Prostate gland (tissue), 2 donors: ENCODE results near the gene DOCK4. TPM values are rescaled to one million over a fixed set of nuclear protein-coding genes. Genes with fewer than 3 reads are reported as not detected.

ENCODE experiments used
- DNase-seq: peaks from one replicate; pipeline ENCODE4 v3.0.0-alpha.2; 2019; ENCODE audit warnings: low spot score
- H3K27ac ChIP-seq, 2 donors: fragments of 200-600 bp; sonication (generic); 2 replicates each; pipeline ENCODE4 v1.5.1; 2017 to 2019
- H3K27me3 ChIP-seq: fragments of 200-600 bp; sonication (generic); replicated peaks from 2 replicates; pipeline ENCODE4 v1.5.1; 2019; ENCODE audit not compliant: insufficient read depth
- H3K36me3 ChIP-seq, 2 donors: fragments of 200-600 bp; sonication (generic); 1 replicate in 1 of 2; 2 replicates in 1 of 2; pipeline versions ENCODE4 v1.5.1 to v1.8.1; 2017 to 2019
- H3K4me1 ChIP-seq: fragments of 200-600 bp; sonication (generic); replicated peaks from 2 replicates; pipeline ENCODE4 v1.5.1; 2019
- H3K4me3 ChIP-seq, 2 donors: fragments of 200-600 bp; sonication (generic); 2 replicates each; pipeline ENCODE4 v1.5.1; 2017 to 2019
- H3K9me3 ChIP-seq: fragments of 200-600 bp; sonication (generic); 2 replicates; pipeline ENCODE4 v1.5.1; 2017
- POLR2A ChIP-seq: fragments of 450-650 bp; IDR thresholded peaks from one replicate; pipeline ENCODE4 v1.6.1; 2016; ENCODE audit warnings: antibody characterized with exemption, mild to moderate bottlenecking
- POLR2AphosphoS5 ChIP-seq: sonication (generic); formaldehyde crosslinking; IDR thresholded peaks from one replicate; pipeline ENCODE4 v1.6.1; 2017; ENCODE audit warnings: antibody characterized with exemption
- WGBS: methylation state at CpG from one replicate; pipeline ENCODE4 v1.1.5; 2018; 5-methylcytosine and 5-hydroxymethylcytosine counted together
- intact Hi-C: fragments of 100-400 bp; cut with DNase I; formaldehyde crosslinking; loops from one replicate; pipeline ENCODE4 v1.14.2; 2022
- total RNA-seq, 2 donors: library from RNA; depleted of rRNA; stranded (reverse); fragments of >200 nt; gene quantifications; one replicate each; pipeline ENCODE4 v1.1.0, GENCODE V29; 2016
- TF ChIP-seq, protein P1 (sequence below), 4 experiments: fragments of 200-600 bp in 2 of 4; fragments of 450-650 bp in 2 of 4; sonication (generic) in 2 of 4; IDR thresholded peaks; 1 replicate in 3 of 4; 2 replicates in 1 of 4; pipeline ENCODE4 v1.5.1; 2016 to 2019; ENCODE audit warnings: antibody characterized with exemption in 4 of 4, mild to moderate bottlenecking in 2 of 4, moderate library complexity in 2 of 4

Gene DOCK4
- total RNA-seq, 2 donors from 2014 or later = 21.8 to 37.4 TPM

- TF ChIP-seq, protein P1, sequence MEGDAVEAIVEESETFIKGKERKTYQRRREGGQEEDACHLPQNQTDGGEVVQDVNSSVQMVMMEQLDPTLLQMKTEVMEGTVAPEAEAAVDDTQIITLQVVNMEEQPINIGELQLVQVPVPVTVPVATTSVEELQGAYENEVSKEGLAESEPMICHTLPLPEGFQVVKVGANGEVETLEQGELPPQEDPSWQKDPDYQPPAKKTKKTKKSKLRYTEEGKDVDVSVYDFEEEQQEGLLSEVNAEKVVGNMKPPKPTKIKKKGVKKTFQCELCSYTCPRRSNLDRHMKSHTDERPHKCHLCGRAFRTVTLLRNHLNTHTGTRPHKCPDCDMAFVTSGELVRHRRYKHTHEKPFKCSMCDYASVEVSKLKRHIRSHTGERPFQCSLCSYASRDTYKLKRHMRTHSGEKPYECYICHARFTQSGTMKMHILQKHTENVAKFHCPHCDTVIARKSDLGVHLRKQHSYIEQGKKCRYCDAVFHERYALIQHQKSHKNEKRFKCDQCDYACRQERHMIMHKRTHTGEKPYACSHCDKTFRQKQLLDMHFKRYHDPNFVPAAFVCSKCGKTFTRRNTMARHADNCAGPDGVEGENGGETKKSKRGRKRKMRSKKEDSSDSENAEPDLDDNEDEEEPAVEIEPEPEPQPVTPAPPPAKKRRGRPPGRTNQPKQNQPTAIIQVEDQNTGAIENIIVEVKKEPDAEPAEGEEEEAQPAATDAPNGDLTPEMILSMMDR (IDR thresholded peaks at IDR 0.05) = no peak
- no peak for TF ChIP-seq POLR2AphosphoS5
- WGBS = 91% methylated on average over 2 of the region's 2 CpGs
Measured at GRCh38 chr7:112006071-112006470, 200.1 kb downstream of the DOCK4 start.

DNA sequence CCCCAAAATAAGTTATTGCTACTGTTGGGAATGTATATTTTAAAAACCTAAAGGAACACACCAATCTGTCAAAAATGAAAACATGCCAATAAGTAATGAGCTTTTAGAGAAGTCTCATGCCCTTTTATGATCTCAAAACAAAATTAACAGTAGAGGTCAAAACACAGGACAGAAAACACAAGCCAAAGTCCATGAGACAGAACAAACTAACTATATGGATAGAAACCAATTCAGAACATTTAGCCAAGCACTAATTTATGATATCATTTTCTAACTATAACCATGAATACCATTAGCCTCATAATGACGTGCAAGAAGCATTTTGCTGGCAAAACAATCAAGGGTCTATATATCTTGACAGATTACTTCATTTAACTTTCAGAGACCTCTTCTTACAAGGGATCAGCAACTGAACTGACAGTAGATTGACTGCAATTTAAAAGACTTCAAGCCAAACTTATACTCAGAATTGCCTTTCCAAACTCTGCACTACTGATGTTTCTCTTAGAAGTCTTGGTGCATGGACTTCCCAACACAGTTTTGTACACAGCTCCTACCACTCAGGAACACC is 200.9 kb downstream of the DOCK4 start:
- no peak for DNase-seq
- H3K4me3 ChIP-seq = no peak overlapping the region
- intact Hi-C loops = no loop called here
- 30% methylated on average over 1 of the region's 1 CpG for WGBS
- H3K9me3 ChIP-seq = no peaks in the 10 kb centered on the region
- TF ChIP-seq, protein P1 (IDR thresholded peaks at IDR 0.05) = no peak
- TF ChIP-seq POLR2AphosphoS5 (no peak), POLR2A (no peak)
- H3K27me3 ChIP-seq = no peaks in the 10 kb centered on the region
- no peak overlapping the region for H3K27ac ChIP-seq
- no peaks in the 10 kb centered on the region for H3K4me1 ChIP-seq
- H3K36me3 ChIP-seq = no peaks in the 10 kb centered on the region

More at GRCh38 chr7:112006071-112006470, 200.1 kb downstream of the DOCK4 start:
- DNase-seq = no peak
- H3K9me3 ChIP-seq = no peaks in the 10 kb centered on the region
- no peak overlapping the region for H3K4me3 ChIP-seq
- no peaks in the 10 kb centered on the region for H3K4me1 ChIP-seq
- intact Hi-C loops = no loop called here
- no peaks in the 10 kb centered on the region for H3K36me3 ChIP-seq
- H3K27me3 ChIP-seq = no peaks in the 10 kb centered on the region
- no peak overlapping the region for H3K27ac ChIP-seq

- Histone ChIP-seq H3K27ac (no peak overlapping the region), H3K4me3 (no peak overlapping the region), H3K4me1 (no peaks in the 10 kb centered on the region), H3K36me3 (no peaks in the 10 kb centered on the region), H3K27me3 (no peaks in the 10 kb centered on the region), H3K9me3 (no peaks in the 10 kb centered on the region)
- intact Hi-C loops = no loop called here
- no peak for DNase-seq
- TF ChIP-seq, protein P1 (IDR thresholded peaks at IDR 0.05) = no peak
- TF ChIP-seq POLR2A = no peak
- no peak for TF ChIP-seq POLR2AphosphoS5
- WGBS = 79% methylated on average over 6 of the region's 6 CpGs
Measured at GRCh38 chr7:112001091-112001826, 204.9 kb downstream of the DOCK4 start.

DNA sequence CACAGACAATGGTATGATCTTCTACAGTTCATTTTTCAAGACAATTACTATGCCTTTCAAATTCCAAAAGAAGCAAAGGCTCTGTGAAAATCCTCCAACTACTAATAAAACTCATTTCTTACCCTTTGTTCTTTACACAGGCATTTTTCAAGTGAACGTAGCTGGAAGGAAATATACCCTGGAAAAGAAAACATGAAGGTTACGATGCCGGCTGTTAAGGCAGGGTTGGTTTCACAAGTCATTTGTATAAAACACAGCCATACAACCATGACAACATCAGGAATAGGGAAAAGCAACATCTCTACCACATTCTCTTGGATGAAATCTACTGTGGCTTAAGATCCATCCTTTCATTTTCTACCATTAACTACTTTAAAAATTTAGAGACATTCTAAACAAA is 207.9 kb downstream of the DOCK4 start:
- Histone ChIP-seq H3K4me3 (no peak overlapping the region), H3K27me3 (no peaks in the 10 kb centered on the region), H3K4me1 (no peaks in the 10 kb centered on the region), H3K27ac (no peak overlapping the region), H3K9me3 (no peaks in the 10 kb centered on the region), H3K36me3 (no peaks in the 10 kb centered on the region)
- no peak for DNase-seq
- TF ChIP-seq POLR2AphosphoS5 = no peak
- no peak for TF ChIP-seq POLR2A
- TF ChIP-seq, protein P1 (IDR thresholded peaks at IDR 0.05) = no peak
- WGBS = 42% methylated on average over 3 of the region's 3 CpGs
- intact Hi-C loops = no loop called here

GRCh38 chr7:111997546-111997945 is 208.7 kb downstream of the DOCK4 start:
- no peaks in the 10 kb centered on the region for H3K9me3 ChIP-seq
- H3K4me1 ChIP-seq = no peaks in the 10 kb centered on the region
- 67% methylated on average over 1 of the region's 1 CpG for WGBS
- no peaks in the 10 kb centered on the region for H3K36me3 ChIP-seq
- intact Hi-C loops = no loop called here
- no peak overlapping the region for H3K27ac ChIP-seq
- H3K4me3 ChIP-seq = no peak overlapping the region
- DNase-seq = no peak
- no peaks in the 10 kb centered on the region for H3K27me3 ChIP-seq
- no peak for TF ChIP-seq POLR2AphosphoS5
- TF ChIP-seq POLR2A = no peak
- TF ChIP-seq, protein P1 (IDR thresholded peaks at IDR 0.05) = no peak
